Glomerular visceral epithelial cell (primary cell): ENCODE results near the gene NOS1.
A peak's percentile ranks its signal among the peaks of the same experiment; 100 is the strongest.
"Not testable (repeated sequence)": the region's sequence is repeated elsewhere in the genome, so short reads cannot be mapped to it uniquely, and the experiment has no call there.

Source experiments
- DNase-seq: peaks from one replicate; pipeline ENCODE4 v3.0.0-alpha.2; 2016; ENCODE audit errors: extremely low spot score

The NOS1 gene

GRCh38 chr12:117208811-117209455 lies 152.5 kb downstream of the NOS1 start:
- DNase-seq: no peak

GRCh38 chr12:117208206-117208605 lies 153.2 kb downstream of the NOS1 start:
- no peak for DNase-seq

GRCh38 chr12:117207675-117208074 lies 153.8 kb downstream of the NOS1 start:
- no peak for DNase-seq

GRCh38 chr12:117202556-117202955 lies 158.9 kb downstream of the NOS1 start:
- DNase-seq: no peak

GRCh38 chr12:117202033-117202432 lies 159.4 kb downstream of the NOS1 start:
- DNase-seq: no peak

- not testable (repeated sequence) for DNase-seq
Observed at GRCh38 chr12:117199956-117200744, 161.3 kb downstream of the NOS1 start.

- DNase-seq: not testable (repeated sequence)
Observed at GRCh38 chr12:117196334-117196733, 165.1 kb downstream of the NOS1 start.

- DNase-seq: peak; percentile 6
Observed at GRCh38 chr12:117195027-117195426, 166.4 kb downstream of the NOS1 start.

GRCh38 chr12:117193903-117194302 lies 167.5 kb downstream of the NOS1 start:
- DNase-seq: no peak

GRCh38 chr12:117192581-117192980 lies 168.8 kb downstream of the NOS1 start:
- not testable (repeated sequence) for DNase-seq

GRCh38 chr12:117192057-117192456 lies 169.4 kb downstream of the NOS1 start:
- DNase-seq: no peak

- DNase-seq: peak; percentile 86
Observed at GRCh38 chr12:117190210-117190781, 171.1 kb downstream of the NOS1 start, which contains the start of gene FBXO21. TSS of gene FBXO21 (minus strand) at chr12:117190470. CDS start at chr12:117190456, 14 bp downstream.

- DNase-seq: peak; percentile 6
Observed at GRCh38 chr12:117189725-117190209, 171.7 kb downstream of the NOS1 start.

GRCh38 chr12:117188961-117189724 lies 172.3 kb downstream of the NOS1 start:
- DNase-seq: peak; percentile 42

- DNase-seq: no peak
Observed at GRCh38 chr12:117188121-117188665, 173.2 kb downstream of the NOS1 start.

- no peak for DNase-seq
Observed at GRCh38 chr12:117187421-117187820, 174.0 kb downstream of the NOS1 start.

- DNase-seq: no peak
Observed at GRCh38 chr12:117182866-117183265, 178.6 kb downstream of the NOS1 start.

GRCh38 chr12:117181468-117181843 lies 180.0 kb downstream of the NOS1 start:
- DNase-seq: not testable (repeated sequence)

GRCh38 chr12:117180758-117181467 lies 180.5 kb downstream of the NOS1 start:
- no peak for DNase-seq

GRCh38 chr12:117178745-117179144 lies 182.7 kb downstream of the NOS1 start:
- no peak for DNase-seq

- DNase-seq: no peak
Observed at GRCh38 chr12:117178301-117178700, 183.1 kb downstream of the NOS1 start.
